Effector memory CD8-positive, alpha-beta T cell (primary cell): ENCODE results near the gene PITPNC1.
"Not testable (repeated sequence)": the region's sequence is repeated elsewhere in the genome, so short reads cannot be mapped to it uniquely, and the experiment has no call there.

Experiments used
- ATAC-seq: fragments of 150-1000 bp; cut with Tn5 transposase; replicated peaks from 2 replicates; pipeline ENCODE4 v1.10.0; 2021; ENCODE audit warnings: mild to moderate bottlenecking, moderate library complexity
- DNase-seq, 3 experiments: peaks; one replicate each; pipeline ENCODE4 v3.0.0; 2021
- H3K27ac Mint-ChIP-seq, 2 donors: one replicate each; pipeline ENCODE4 v1.8.0; 2022; ENCODE audit warnings: mild to moderate bottlenecking in 2 of 2, mixed read lengths in 2 of 2, moderate library complexity in 2 of 2
- H3K27me3 Mint-ChIP-seq, 2 donors: one replicate each; pipeline ENCODE4 v1.8.0; 2022; ENCODE audit warnings: mixed read lengths in 2 of 2
- H3K36me3 Mint-ChIP-seq: one replicate; pipeline ENCODE4 v1.8.0; 2022; ENCODE audit warnings: mild to moderate bottlenecking, moderate library complexity, mixed read lengths; ENCODE audit not compliant: insufficient read depth
- H3K4me1 Mint-ChIP-seq, 2 donors: one replicate each; pipeline ENCODE4 v1.8.0; 2022; ENCODE audit warnings: low read depth in 2 of 2, mixed read lengths in 2 of 2
- H3K4me3 Mint-ChIP-seq, 2 donors: one replicate each; pipeline ENCODE4 v1.8.0; 2022; ENCODE audit warnings: mild to moderate bottlenecking in 2 of 2, mixed read lengths in 2 of 2, moderate library complexity in 2 of 2
- H3K9me3 Mint-ChIP-seq, 2 donors: one replicate each; pipeline ENCODE4 v1.8.0; 2022; ENCODE audit warnings: mixed read lengths in 2 of 2

The PITPNC1 gene

DNA sequence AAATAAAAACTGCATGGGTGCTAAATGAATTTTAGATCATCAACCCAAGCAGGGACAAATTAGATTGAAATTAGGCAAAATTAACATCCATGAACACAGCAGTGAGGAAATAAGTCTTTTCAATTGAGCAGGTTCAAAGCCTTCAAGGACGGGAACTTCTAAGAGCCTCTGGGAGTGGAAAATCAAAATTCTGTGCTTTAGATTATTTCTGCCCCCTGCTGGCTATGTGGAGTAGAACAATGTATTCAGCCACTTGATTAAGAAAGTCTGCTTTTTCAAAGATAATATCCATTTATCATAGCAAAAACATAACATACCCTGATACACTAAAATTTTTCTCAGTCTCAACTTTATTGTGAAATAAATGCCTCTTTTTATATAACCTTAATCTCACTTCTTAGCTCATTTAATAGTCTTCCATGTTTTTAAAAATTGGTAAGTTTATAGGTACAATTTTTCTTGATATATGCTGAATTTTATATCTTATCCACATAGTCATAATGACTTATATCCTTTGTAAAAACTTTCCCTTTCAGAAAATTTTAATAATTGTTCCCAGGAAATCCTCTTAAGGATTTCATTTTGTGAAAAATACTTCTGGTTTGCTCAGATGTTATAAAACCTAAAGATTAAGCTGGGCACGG, 312.6 kb downstream of the PITPNC1 start:
- DNase-seq (peak; percentile 52 to 59 (median 58)), ATAC-seq (peak; percentile 68)
- Mint-ChIP-seq H3K4me1 (no peaks in the 10 kb centered on the region), H3K27ac (no peak overlapping the region), H3K27me3 (no peaks in the 10 kb centered on the region), H3K36me3 (peaks cover 49% of the 10 kb centered on the region), H3K4me3 (no peak overlapping the region), H3K9me3 (no peaks in the 10 kb centered on the region)

DNA sequence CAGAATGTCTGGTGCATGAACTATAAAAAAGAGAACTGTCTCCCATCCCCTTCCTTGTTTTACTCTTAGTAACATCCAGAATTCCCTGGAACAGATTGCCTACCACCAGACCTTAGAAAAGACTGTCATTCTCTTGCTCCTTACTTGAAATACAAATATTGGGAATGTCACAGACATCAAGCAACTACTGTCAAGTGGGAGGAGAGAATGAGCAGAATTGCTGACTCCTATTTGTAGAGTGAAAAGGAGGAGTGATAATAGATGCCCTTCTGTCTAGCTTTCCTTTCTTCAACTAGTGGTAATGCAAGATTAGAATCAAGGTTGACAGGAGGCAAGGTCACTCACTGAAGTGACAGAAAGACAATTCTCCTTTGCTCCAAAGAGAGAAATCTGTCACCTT, 316.7 kb downstream of the PITPNC1 start:
- H3K4me3 Mint-ChIP-seq, result no peak overlapping the region
- no peaks in the 10 kb centered on the region for H3K4me1 Mint-ChIP-seq
- H3K9me3 Mint-ChIP-seq, result no peaks in the 10 kb centered on the region
- no peak for ATAC-seq
- H3K27me3 Mint-ChIP-seq, result no peaks in the 10 kb centered on the region
- peak overlapping the region; percentile 55 to 74 for H3K27ac Mint-ChIP-seq
- peaks cover 42% of the 10 kb centered on the region for H3K36me3 Mint-ChIP-seq
- DNase-seq, result no peak

- peaks cover 34% of the 10 kb centered on the region for H3K36me3 Mint-ChIP-seq
- H3K4me3 Mint-ChIP-seq, result no peak overlapping the region
- H3K4me1 Mint-ChIP-seq, result no peaks in the 10 kb centered on the region
- DNase-seq (no peak), ATAC-seq (no peak)
- H3K9me3 Mint-ChIP-seq, result no peaks in the 10 kb centered on the region
- no peaks in the 10 kb centered on the region for H3K27me3 Mint-ChIP-seq
- H3K27ac Mint-ChIP-seq, result no peak overlapping the region
Observed at GRCh38 chr17:67696347-67696746, 319.3 kb downstream of the PITPNC1 start.

- no peak overlapping the region for H3K27ac Mint-ChIP-seq
- H3K36me3 Mint-ChIP-seq, result peaks cover 27% of the 10 kb centered on the region
- ATAC-seq (no peak), DNase-seq (no peak)
- no peak overlapping the region for H3K4me3 Mint-ChIP-seq
- H3K9me3 Mint-ChIP-seq, result no peaks in the 10 kb centered on the region
- H3K4me1 Mint-ChIP-seq, result no peaks in the 10 kb centered on the region
- no peaks in the 10 kb centered on the region for H3K27me3 Mint-ChIP-seq
Observed at GRCh38 chr17:67696853-67697498, 319.9 kb downstream of the PITPNC1 start.

DNA sequence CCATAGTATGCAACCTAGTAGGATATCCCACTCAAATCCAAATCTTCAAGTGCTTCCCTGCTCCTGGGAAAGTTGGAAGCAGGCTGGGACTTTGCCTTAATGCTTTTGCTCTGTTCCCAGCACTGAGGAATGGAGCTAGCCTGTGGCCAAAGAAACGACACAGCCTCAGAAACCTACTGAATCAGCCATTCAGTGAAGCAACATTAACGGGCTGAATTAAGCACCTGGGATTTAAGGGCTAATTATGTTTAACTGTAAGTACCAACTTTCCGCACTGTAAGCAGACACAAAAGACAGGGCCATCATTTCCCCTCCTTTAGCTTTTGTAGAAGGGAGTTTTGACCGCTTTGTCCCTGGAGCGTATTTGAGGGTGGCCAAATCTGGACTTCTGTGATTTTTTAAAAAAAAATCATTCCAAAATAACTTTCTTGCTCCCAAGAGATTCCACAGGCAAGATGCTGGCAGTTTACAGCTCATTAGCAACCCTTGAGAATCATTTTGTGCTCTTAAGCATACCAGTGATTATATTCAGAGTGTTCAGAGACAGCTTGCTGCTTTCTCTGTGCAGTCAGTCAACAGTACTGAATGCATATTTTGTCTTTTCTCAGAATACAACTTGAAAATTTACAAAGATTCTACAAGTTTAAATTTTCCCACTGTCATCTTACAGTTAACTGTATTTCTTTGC, 323.1 kb downstream of the PITPNC1 start:
- Mint-ChIP-seq H3K9me3 (no peaks in the 10 kb centered on the region), H3K4me3 (no peak overlapping the region), H3K27me3 (no peaks in the 10 kb centered on the region), H3K36me3 (peaks cover 7% of the 10 kb centered on the region), H3K4me1 (no peaks in the 10 kb centered on the region), H3K27ac (no peak overlapping the region)
- ATAC-seq (no peak), DNase-seq (no peak)

GRCh38 chr17:67700725-67701119, 323.6 kb downstream of the PITPNC1 start:
- H3K36me3 Mint-ChIP-seq, result peaks cover 7% of the 10 kb centered on the region
- H3K27ac Mint-ChIP-seq, result no peak overlapping the region
- H3K27me3 Mint-ChIP-seq, result no peaks in the 10 kb centered on the region
- DNase-seq (no peak), ATAC-seq (no peak)
- no peaks in the 10 kb centered on the region for H3K9me3 Mint-ChIP-seq
- no peaks in the 10 kb centered on the region for H3K4me1 Mint-ChIP-seq
- H3K4me3 Mint-ChIP-seq, result no peak overlapping the region

DNA sequence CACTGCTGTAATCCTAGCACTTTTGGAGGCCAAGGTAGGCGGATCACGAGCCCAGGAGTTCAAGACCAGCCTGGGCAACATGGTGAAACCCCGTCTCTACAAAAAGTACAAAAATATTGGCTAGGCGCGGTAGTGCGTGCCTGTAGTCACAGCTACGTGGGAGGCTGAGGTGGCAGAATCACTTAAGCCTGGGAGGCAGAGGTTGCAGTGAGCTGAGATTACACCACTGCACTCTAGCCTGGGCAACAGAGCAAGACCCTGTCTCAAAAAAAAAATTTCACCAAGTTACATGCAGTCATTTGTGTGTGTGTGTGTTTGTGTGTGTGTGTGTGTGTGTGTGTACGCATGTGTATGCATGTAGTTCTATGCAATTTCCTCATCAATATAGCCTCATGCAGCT, 325.8 kb downstream of the PITPNC1 start:
- H3K4me3 Mint-ChIP-seq, DNase-seq, H3K27ac Mint-ChIP-seq, H3K27me3 Mint-ChIP-seq, H3K4me1 Mint-ChIP-seq, H3K36me3 Mint-ChIP-seq, H3K9me3 Mint-ChIP-seq, ATAC-seq: not testable (repeated sequence)

- Mint-ChIP-seq H3K27ac (no peak overlapping the region), H3K4me1 (no peaks in the 10 kb centered on the region), H3K9me3 (no peaks in the 10 kb centered on the region), H3K4me3 (no peak overlapping the region), H3K27me3 (peaks cover 7 to 24% of the 10 kb centered on the region in 2 donors), H3K36me3 (peaks cover 3% of the 10 kb centered on the region)
- ATAC-seq (no peak), DNase-seq (no peak)
Observed at GRCh38 chr17:67707442-67707841, 330.4 kb downstream of the PITPNC1 start.

DNA sequence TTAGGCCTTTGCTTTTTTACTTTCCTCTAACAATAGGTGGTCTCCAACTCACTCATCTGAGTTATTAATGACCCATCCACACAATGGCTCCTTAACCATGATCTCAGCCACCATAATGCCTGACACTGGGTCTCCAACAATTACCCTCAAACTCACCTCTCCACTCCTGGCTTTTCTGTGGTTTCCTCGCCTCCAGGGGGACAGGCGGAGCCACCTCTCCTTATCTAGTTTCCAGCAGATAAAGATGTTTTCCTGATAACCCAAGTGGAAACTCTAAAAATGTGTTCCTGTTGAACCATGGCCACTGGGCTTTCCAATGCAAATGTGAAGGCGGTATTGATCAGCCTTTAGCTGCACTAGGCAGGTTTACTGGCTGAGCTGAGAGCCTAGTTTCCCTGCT, 331.3 kb downstream of the PITPNC1 start:
- Mint-ChIP-seq H3K4me3 (no peak overlapping the region), H3K27ac (no peak overlapping the region), H3K4me1 (no peaks in the 10 kb centered on the region), H3K27me3 (peaks cover 9 to 33% of the 10 kb centered on the region in 2 donors), H3K9me3 (no peaks in the 10 kb centered on the region), H3K36me3 (peaks cover 3% of the 10 kb centered on the region)
- DNase-seq, result no peak
- no peak for ATAC-seq

DNA sequence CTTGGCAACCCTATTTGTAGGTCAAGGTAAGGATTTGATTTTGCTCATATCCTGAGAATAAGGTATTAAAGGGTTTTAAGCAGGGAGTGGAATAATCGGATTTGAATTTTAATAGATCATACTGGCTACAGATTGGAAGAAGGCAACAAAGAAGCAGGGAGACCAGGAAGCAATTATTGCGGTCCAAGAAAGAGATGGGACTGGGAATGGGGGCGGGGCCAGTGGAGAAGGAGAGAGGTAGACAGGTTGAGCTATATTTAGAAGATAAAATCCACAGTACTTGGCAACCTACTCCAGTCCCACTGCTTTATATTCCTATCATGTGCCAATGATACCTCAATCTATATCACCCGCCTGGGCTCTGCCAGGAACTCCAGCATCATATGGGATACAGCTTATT, 334.8 kb downstream of the PITPNC1 start:
- Mint-ChIP-seq H3K36me3 (no peaks in the 10 kb centered on the region), H3K4me3 (no peak overlapping the region), H3K27me3 (peaks cover 9 to 34% of the 10 kb centered on the region in 2 donors), H3K27ac (no peak overlapping the region), H3K4me1 (peaks cover 2 to 4% of the 10 kb centered on the region in 2 donors), H3K9me3 (no peaks in the 10 kb centered on the region)
- DNase-seq, result no peak
- no peak for ATAC-seq

- ATAC-seq (no peak), DNase-seq (no peak)
- peaks cover 9 to 34% of the 10 kb centered on the region in 2 donors for H3K27me3 Mint-ChIP-seq
- H3K36me3 Mint-ChIP-seq, result peaks cover 4% of the 10 kb centered on the region
- no peak overlapping the region for H3K27ac Mint-ChIP-seq
- H3K4me1 Mint-ChIP-seq, result peaks cover 2 to 9% of the 10 kb centered on the region in 2 donors
- H3K4me3 Mint-ChIP-seq, result no peak overlapping the region
- H3K9me3 Mint-ChIP-seq, result no peaks in the 10 kb centered on the region
Observed at GRCh38 chr17:67712375-67712774, 335.3 kb downstream of the PITPNC1 start.

- peaks cover 12% of the 10 kb centered on the region for H3K36me3 Mint-ChIP-seq
- DNase-seq, result no peak
- peaks cover 9 to 34% of the 10 kb centered on the region in 2 donors for H3K27me3 Mint-ChIP-seq
- no peaks in the 10 kb centered on the region for H3K9me3 Mint-ChIP-seq
- ATAC-seq, result no peak
- no peak overlapping the region for H3K4me3 Mint-ChIP-seq
- H3K4me1 Mint-ChIP-seq, result peaks cover 9 to 16% of the 10 kb centered on the region in 2 donors
- no peak overlapping the region for H3K27ac Mint-ChIP-seq
Observed at GRCh38 chr17:67713169-67713568, 336.1 kb downstream of the PITPNC1 start.

DNA sequence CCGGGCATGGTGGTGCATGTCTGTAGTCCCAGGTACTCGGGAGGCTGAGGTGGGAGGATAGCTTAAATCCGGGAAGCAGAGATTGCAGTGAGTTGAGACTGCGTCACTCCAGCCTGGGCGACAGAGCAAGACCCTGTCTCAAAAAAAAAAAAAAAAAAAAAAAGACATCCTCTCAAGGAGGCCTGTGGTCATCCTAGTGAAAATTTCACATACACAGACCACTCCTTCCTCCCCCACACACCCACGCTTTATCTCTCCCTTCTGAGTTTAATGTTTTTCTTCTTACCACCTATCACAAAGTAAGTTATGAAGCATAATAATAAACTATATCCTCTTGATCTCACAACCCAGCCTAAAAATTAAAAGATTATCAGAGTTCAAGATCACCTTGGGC, 339.3 kb downstream of the PITPNC1 start:
- DNase-seq (no peak), ATAC-seq (no peak)
- Mint-ChIP-seq H3K9me3 (no peaks in the 10 kb centered on the region), H3K27me3 (peaks cover 9 to 20% of the 10 kb centered on the region in 2 donors), H3K4me1 (peaks cover 10 to 18% of the 10 kb centered on the region in 2 donors), H3K36me3 (peaks cover 39% of the 10 kb centered on the region), H3K4me3 (no peak overlapping the region), H3K27ac (peak overlapping the region; percentile 99)

DNA sequence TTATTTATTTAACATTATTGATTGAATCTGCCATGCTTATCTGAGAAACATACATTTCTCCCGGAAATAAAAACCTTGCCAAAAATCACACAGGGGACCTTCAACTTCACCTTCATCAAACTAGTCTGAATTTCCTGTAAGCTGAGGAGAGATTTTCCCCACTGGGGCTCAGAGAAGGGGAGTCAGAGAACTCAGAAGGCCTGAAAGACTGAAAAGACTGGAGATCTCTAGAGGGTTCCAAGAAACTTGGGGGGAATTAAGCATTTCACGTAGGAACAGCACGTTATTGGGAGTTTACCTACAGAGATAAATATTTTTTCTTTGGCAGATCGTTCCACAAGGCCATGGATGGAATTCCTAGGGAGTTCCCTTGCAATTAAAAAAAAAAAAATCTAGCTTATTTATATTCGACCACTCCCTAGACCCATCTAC, 340.1 kb downstream of the PITPNC1 start:
- DNase-seq, result peak in 1 of 3 experiments; percentile 1
- peaks cover 5 to 12% of the 10 kb centered on the region in 2 donors for H3K27me3 Mint-ChIP-seq
- peaks cover 10 to 18% of the 10 kb centered on the region in 2 donors for H3K4me1 Mint-ChIP-seq
- no peak for ATAC-seq
- H3K9me3 Mint-ChIP-seq, result no peaks in the 10 kb centered on the region
- peak overlapping the region; percentile 99 for H3K27ac Mint-ChIP-seq
- H3K4me3 Mint-ChIP-seq, result peak overlapping the region; percentile 99 to 100
- peaks cover 47% of the 10 kb centered on the region for H3K36me3 Mint-ChIP-seq
